Neural cell (in vitro differentiated cells): ENCODE measurements around the gene PHF2. TPM values are rescaled to one million over a fixed set of nuclear protein-coding genes. Genes with fewer than 3 reads are reported as not detected.

ENCODE experiments used
- H2AFZ ChIP-seq: fragments of 200-600, 300-800 bp; sonication (generic), shearing (Covaris generic); 2 replicates; pipeline ENCODE4 v1.6.0; 2014; ENCODE audit warnings: low read depth, mild to moderate bottlenecking, antibody characterized with exemption, low read length, moderate library complexity
- H3F3A ChIP-seq: fragments of 200-600 bp; shearing (Covaris generic); 2 replicates; pipeline ENCODE4 v1.6.1; 2016; ENCODE audit warnings: mild to moderate bottlenecking, moderate library complexity, mixed read lengths, antibody characterized with exemption, low read length; ENCODE audit not compliant: insufficient read depth, poor library complexity, severe bottlenecking
- H3K27ac ChIP-seq: fragments of 200-600, 300-800 bp; sonication (generic), shearing (Covaris generic); 2 replicates; pipeline ENCODE4 v1.5.1; 2014; ENCODE audit warnings: mild to moderate bottlenecking, low read length, moderate library complexity
- H3K27me3 ChIP-seq: fragments of 300-800, 200-600 bp; sonication (generic), shearing (Covaris generic); 2 replicates; pipeline ENCODE4 v1.6.0; 2014; ENCODE audit warnings: mild to moderate bottlenecking, low read depth, low read length, moderate library complexity; ENCODE audit not compliant: insufficient read depth
- H3K36me3 ChIP-seq: fragments of 300-800, 200-600 bp; sonication (generic), shearing (Covaris generic); 2 replicates; pipeline ENCODE4 v1.5.1; 2014; ENCODE audit warnings: mild to moderate bottlenecking, antibody characterized with exemption, low read length, moderate library complexity; ENCODE audit not compliant: insufficient read depth
- H3K4me2 ChIP-seq: fragments of 300-800, 200-600 bp; sonication (generic), shearing (Covaris generic); 2 replicates; pipeline ENCODE4 v1.6.0; 2014; ENCODE audit warnings: mild to moderate bottlenecking, low read length
- H3K4me3 ChIP-seq: fragments of 300-800, 200-600 bp; sonication (generic), shearing (Covaris generic); 2 replicates; pipeline ENCODE4 v1.5.1; 2014; ENCODE audit warnings: mild to moderate bottlenecking, low read length, moderate library complexity
- H3K79me2 ChIP-seq: fragments of 200-600 bp; shearing (Covaris generic); replicated peaks from 2 replicates; pipeline ENCODE4 v1.6.0; 2014; ENCODE audit warnings: mild to moderate bottlenecking, low read length, moderate library complexity; ENCODE audit not compliant: insufficient read depth
- H3K9ac ChIP-seq: fragments of 300-800, 200-600 bp; sonication (generic), shearing (Covaris generic); 2 replicates; pipeline ENCODE4 v1.6.1; 2016; ENCODE audit warnings: mild to moderate bottlenecking, low read length, mixed read lengths
- H3K9me2 ChIP-seq: fragments of 200-600 bp; shearing (Covaris generic); 2 replicates; pipeline ENCODE4 v1.6.1; 2016; ENCODE audit warnings: mild to moderate bottlenecking, low read length, mixed read lengths; ENCODE audit not compliant: insufficient read depth
- H3K9me3 ChIP-seq: fragments of 200-600, 300-800 bp; sonication (generic), shearing (Covaris generic); 2 replicates; pipeline ENCODE4 v1.6.1; 2016; ENCODE audit warnings: mild to moderate bottlenecking, mixed run types, low read length, moderate library complexity, mixed read lengths
- H4K20me1 ChIP-seq: fragments of 200-600 bp; shearing (Covaris generic); 2 replicates; pipeline ENCODE4 v1.6.1; 2016; ENCODE audit warnings: mild to moderate bottlenecking, mixed run types; ENCODE audit not compliant: insufficient read depth
- CTCF ChIP-seq: fragments of 450-650 bp; IDR thresholded peaks from 2 replicates; pipeline ENCODE4 v1.5.1; 2014; ENCODE audit warnings: antibody characterized with exemption, mild to moderate bottlenecking, moderate library complexity; ENCODE audit not compliant: poor library complexity, severe bottlenecking
- EP300 ChIP-seq: fragments of 450-650 bp; conservative IDR thresholded peaks from 2 replicates; pipeline ENCODE4 v1.6.1; 2014; ENCODE audit warnings: antibody characterized with exemption, mild to moderate bottlenecking, moderate library complexity; ENCODE audit not compliant: poor library complexity, severe bottlenecking
- EZH2 ChIP-seq: fragments of 200-600, 300-800 bp; shearing (Covaris generic), sonication (generic); IDR thresholded peaks from 2 replicates; pipeline ENCODE4 v1.6.1; 2014; ENCODE audit warnings: antibody characterized with exemption, low read length, borderline replicate concordance, mild to moderate bottlenecking; ENCODE audit not compliant: insufficient read depth, poor library complexity, severe bottlenecking
- MXI1 ChIP-seq: fragments of 450-650 bp; conservative IDR thresholded peaks from 2 replicates; pipeline ENCODE4 v1.6.1; 2014; ENCODE audit warnings: antibody characterized with exemption, mild to moderate bottlenecking; ENCODE audit not compliant: poor library complexity, severe bottlenecking
- POLR2AphosphoS5 ChIP-seq: IDR thresholded peaks from 2 replicates; pipeline ENCODE4 v1.6.1; 2012
- RAD21 ChIP-seq: fragments of 450-650 bp; conservative IDR thresholded peaks from 2 replicates; pipeline ENCODE4 v1.6.1; 2014; ENCODE audit warnings: antibody characterized with exemption, mild to moderate bottlenecking, moderate library complexity
- REST ChIP-seq: IDR thresholded peaks from 2 replicates; pipeline ENCODE4 v1.6.1; 2012; ENCODE audit warnings: borderline replicate concordance
- SMC3 ChIP-seq: fragments of 450-650 bp; conservative IDR thresholded peaks from 2 replicates; pipeline ENCODE4 v1.6.1; 2014; ENCODE audit warnings: antibody characterized with exemption, mild to moderate bottlenecking, moderate library complexity; ENCODE audit not compliant: poor library complexity
- TAF1 ChIP-seq: IDR thresholded peaks from 2 replicates; pipeline ENCODE4 v1.6.1; 2012; ENCODE audit warnings: low read depth
- polyA plus RNA-seq: library from polyadenylated mRNA; depleted of rRNA; stranded (reverse); fragments of >200 nt; gene quantifications from 2 replicates; pipeline ENCODE4 v1.2.3, GENCODE V29; 2014

Gene PHF2
- polyA plus RNA-seq, 1 donor from 2014 or later, result 42.4 TPM

GRCh38 chr9:93658184-93658925 lies 82.0 kb downstream of the PHF2 start:
- TF ChIP-seq REST, result no peak
- TF ChIP-seq RAD21, result no peak
- no peak for TF ChIP-seq MXI1
- TF ChIP-seq POLR2AphosphoS5, result no peak
- no peak for TF ChIP-seq TAF1
- no peak for TF ChIP-seq EZH2
- no peak for TF ChIP-seq SMC3
- H3K36me3 ChIP-seq, result no peaks in the 10 kb centered on the region
- H3K79me2 ChIP-seq, result no peaks in the 10 kb centered on the region
- H2AFZ ChIP-seq, result no peak overlapping the region
- H3K4me3 ChIP-seq, result no peak overlapping the region
- no peak overlapping the region for H3K27ac ChIP-seq
- no peaks in the 10 kb centered on the region for H3F3A ChIP-seq
- H4K20me1 ChIP-seq, result no peaks in the 10 kb centered on the region
- H3K4me2 ChIP-seq, result no peak overlapping the region
- H3K9me2 ChIP-seq, result no peaks in the 10 kb centered on the region
- H3K9me3 ChIP-seq, result no peaks in the 10 kb centered on the region
- no peak overlapping the region for H3K9ac ChIP-seq
- no peaks in the 10 kb centered on the region for H3K27me3 ChIP-seq

GRCh38 chr9:93659044-93659836 lies 82.9 kb downstream of the PHF2 start:
- Histone ChIP-seq H3K9me2 (no peaks in the 10 kb centered on the region), H3K27me3 (no peaks in the 10 kb centered on the region), H3K79me2 (no peaks in the 10 kb centered on the region), H2AFZ (no peak overlapping the region), H3K4me3 (no peak overlapping the region), H3K4me2 (no peak overlapping the region), H3F3A (no peaks in the 10 kb centered on the region), H3K9ac (no peak overlapping the region), H3K36me3 (no peaks in the 10 kb centered on the region), H3K27ac (no peak overlapping the region), H3K9me3 (no peaks in the 10 kb centered on the region), H4K20me1 (no peaks in the 10 kb centered on the region)
- TF ChIP-seq CTCF, result no peak
- TF ChIP-seq EZH2, result no peak
- TF ChIP-seq SMC3, result no peak
- TF ChIP-seq POLR2AphosphoS5, result no peak
- no peak for TF ChIP-seq RAD21
- no peak for TF ChIP-seq TAF1
- TF ChIP-seq REST, result no peak
- no peak for TF ChIP-seq MXI1
- TF ChIP-seq EP300, result no peak
